GM10248 (cell line): ENCODE results near the gene ARL16.

Experiments used
- CTCF ChIA-PET: fragments of 300-600 bp; sonication (Branson Sonifier 250); formaldehyde crosslinking; extraction: SDS; loops from one replicate; lab custom pipeline; 2021; ENCODE audit warnings: antibody characterized with exemption; lab: Yijun Ruan, JAX
- POLR2A ChIA-PET: fragments of 350-650 bp; sonication (Branson Sonifier 250); formaldehyde crosslinking; extraction: SDS; loops from one replicate; lab custom pipeline; 2020; ENCODE audit warnings: antibody characterized with exemption; lab: Yijun Ruan, JAX
- DNase-seq: peaks from one replicate; pipeline ENCODE4 v3.0.0; 2012; ENCODE audit errors: extremely low spot score
- CTCF ChIP-seq: IDR thresholded peaks from 2 replicates; pipeline ENCODE4 v1.5.1; 2012; ENCODE audit warnings: mild to moderate bottlenecking, low read depth; ENCODE audit errors: extremely low read depth, missing control alignments, control extremely low read depth

ARL16 gene

GRCh38 chr17:81713004-81713555 is 29.5 kb upstream of the ARL16 start:
- CTCF ChIA-PET: interaction anchor here (0.9 to 1.5 kb wide), 2 partner anchors 18 to 21 kb away, joined by 3 read pairs; no protein-coding TSS in a partner anchor
- POLR2A ChIA-PET: interaction anchor here (0.5 to 1.4 kb wide), 5 partner anchors 9 to 593 kb away, joined by 3 to 4 read pairs (median 3); no protein-coding TSS in a partner anchor

GRCh38 chr17:81712468-81713003 is 28.9 kb upstream of the ARL16 start:
- DNase-seq: peak; percentile 59
- CTCF ChIA-PET: no interaction called here
- POLR2A ChIA-PET: interaction anchor here (0.5 to 1.4 kb wide), 4 partner anchors 8 to 594 kb away, joined by 3 to 4 read pairs (median 3); no protein-coding TSS in a partner anchor
- TF ChIP-seq CTCF: no peak

More at GRCh38 chr17:81713004-81713555, 29.5 kb upstream of the ARL16 start:
- no peak for DNase-seq
- TF ChIP-seq CTCF: no peak

GRCh38 chr17:81711814-81712467 is 28.3 kb upstream of the ARL16 start, which contains the start of gene SLC25A10:
TSS of gene SLC25A10 (plus strand) at chr17:81712284. CDS start at chr17:81712427, 143 bp downstream.
- ChIA-PET CTCF (interaction anchor here (1.4 kb wide), 1 partner anchor 9 kb away, joined by 5 read pairs; the partner anchor contains the start of gene MRPL12), POLR2A (interaction anchor here (1.0 to 1.3 kb wide), 2 partner anchors 9 to 13 kb away, joined by 4 read pairs; partner anchors contain the start of gene MRPL12)
- peak; percentile 93 for DNase-seq
- no peak for TF ChIP-seq CTCF

GRCh38 chr17:81710514-81711308 is 27.1 kb upstream of the ARL16 start:
- ChIA-PET POLR2A (interaction anchor here (1.3 kb wide), 1 partner anchor 8 kb away, joined by 4 read pairs; the partner anchor contains the start of gene MRPL12), CTCF (interaction anchor here (1.4 kb wide), 1 partner anchor 8 kb away, joined by 5 read pairs; the partner anchor contains the start of gene MRPL12)
- no peak for TF ChIP-seq CTCF
- DNase-seq: no peak

- TF ChIP-seq CTCF: no peak
- ChIA-PET POLR2A (no interaction called here), CTCF (no interaction called here)
These were observed 25.2 kb upstream of the ARL16 start for GRCh38 chr17:81708739-81709185.

More at GRCh38 chr17:81708739-81709185, 25.2 kb upstream of the ARL16 start:
- DNase-seq: no peak
